Neuron (in vitro differentiated cells): ENCODE measurements around the gene CD58.

Source experiments
- H2AFZ ChIP-seq: one replicate; pipeline ENCODE4 v1.6.1; 2013; ENCODE audit warnings: low read depth, mild to moderate bottlenecking, inconsistent platforms, low read length, moderate library complexity
- H3K27me3 ChIP-seq: one replicate; pipeline ENCODE4 v1.6.1; 2013; ENCODE audit warnings: low read length; ENCODE audit not compliant: insufficient read depth
- H3K36me3 ChIP-seq: one replicate; pipeline ENCODE4 v1.6.1; 2013; ENCODE audit warnings: low read length; ENCODE audit not compliant: insufficient read depth
- H3K4me1 ChIP-seq: one replicate; pipeline ENCODE4 v1.6.1; 2013; ENCODE audit warnings: low read length; ENCODE audit not compliant: insufficient read depth
- H3K4me3 ChIP-seq: 2 replicates; pipeline ENCODE4 v1.5.1; 2013; ENCODE audit warnings: mild to moderate bottlenecking, low read length, moderate library complexity
- H3K9me3 ChIP-seq: one replicate; pipeline ENCODE4 v1.6.1; 2013; ENCODE audit warnings: low read length

CD58 gene

GRCh38 chr1:116503546-116504307 is 67.1 kb downstream of the CD58 start:
- H3K27me3 ChIP-seq, result no peaks in the 10 kb centered on the region
- no peak overlapping the region for H3K4me3 ChIP-seq
- H3K9me3 ChIP-seq, result no peaks in the 10 kb centered on the region
- H3K4me1 ChIP-seq, result peaks cover 3% of the 10 kb centered on the region
- no peak overlapping the region for H2AFZ ChIP-seq
- no peaks in the 10 kb centered on the region for H3K36me3 ChIP-seq

- peaks cover 1% of the 10 kb centered on the region for H3K4me1 ChIP-seq
- H3K9me3 ChIP-seq, result no peaks in the 10 kb centered on the region
- H3K27me3 ChIP-seq, result no peaks in the 10 kb centered on the region
- H2AFZ ChIP-seq, result no peak overlapping the region
- H3K4me3 ChIP-seq, result no peak overlapping the region
- no peaks in the 10 kb centered on the region for H3K36me3 ChIP-seq
Observed at GRCh38 chr1:116502671-116503314, 68.0 kb downstream of the CD58 start.

- no peak overlapping the region for H3K4me3 ChIP-seq
Observed at GRCh38 chr1:116501870-116502244, 69.0 kb downstream of the CD58 start.

GRCh38 chr1:116501125-116501869 is 69.5 kb downstream of the CD58 start:
- Histone ChIP-seq H2AFZ (no peak overlapping the region), H3K36me3 (no peaks in the 10 kb centered on the region), H3K4me1 (no peaks in the 10 kb centered on the region), H3K4me3 (no peak overlapping the region), H3K9me3 (no peaks in the 10 kb centered on the region), H3K27me3 (no peaks in the 10 kb centered on the region)

More at GRCh38 chr1:116501870-116502244, 69.0 kb downstream of the CD58 start:
- Histone ChIP-seq H3K4me1 (no peaks in the 10 kb centered on the region), H3K9me3 (no peaks in the 10 kb centered on the region), H2AFZ (no peak overlapping the region), H3K36me3 (no peaks in the 10 kb centered on the region), H3K27me3 (no peaks in the 10 kb centered on the region)

GRCh38 chr1:116498789-116499628 is 71.8 kb downstream of the CD58 start:
- H3K27me3 ChIP-seq, result no peaks in the 10 kb centered on the region
- H3K4me1 ChIP-seq, result peaks cover 14% of the 10 kb centered on the region
- H3K36me3 ChIP-seq, result no peaks in the 10 kb centered on the region
- H3K9me3 ChIP-seq, result no peaks in the 10 kb centered on the region
- H3K4me3 ChIP-seq, result no peak overlapping the region
- H2AFZ ChIP-seq, result peak overlapping the region; percentile 88

GRCh38 chr1:116497656-116498055 is 73.2 kb downstream of the CD58 start:
- no peak overlapping the region for H3K4me3 ChIP-seq
- no peaks in the 10 kb centered on the region for H3K9me3 ChIP-seq
- H3K36me3 ChIP-seq, result no peaks in the 10 kb centered on the region
- H3K4me1 ChIP-seq, result peaks cover 16% of the 10 kb centered on the region
- H2AFZ ChIP-seq, result no peak overlapping the region
- no peaks in the 10 kb centered on the region for H3K27me3 ChIP-seq

- Histone ChIP-seq H3K4me3 (no peak overlapping the region), H3K9me3 (no peaks in the 10 kb centered on the region), H3K4me1 (peaks cover 20% of the 10 kb centered on the region), H2AFZ (no peak overlapping the region), H3K36me3 (no peaks in the 10 kb centered on the region), H3K27me3 (no peaks in the 10 kb centered on the region)
Observed at GRCh38 chr1:116496898-116497297, 73.9 kb downstream of the CD58 start.

- peaks cover 21% of the 10 kb centered on the region for H3K4me1 ChIP-seq
- no peaks in the 10 kb centered on the region for H3K36me3 ChIP-seq
- no peaks in the 10 kb centered on the region for H3K27me3 ChIP-seq
Observed at GRCh38 chr1:116496380-116496779, 74.4 kb downstream of the CD58 start.

GRCh38 chr1:116495535-116495934 is 75.3 kb downstream of the CD58 start:
- H3K27me3 ChIP-seq, result peaks cover 4% of the 10 kb centered on the region
- no peak overlapping the region for H3K4me3 ChIP-seq
- no peaks in the 10 kb centered on the region for H3K9me3 ChIP-seq
- no peak overlapping the region for H2AFZ ChIP-seq
- peaks cover 21% of the 10 kb centered on the region for H3K4me1 ChIP-seq
- no peaks in the 10 kb centered on the region for H3K36me3 ChIP-seq

More at GRCh38 chr1:116496380-116496779, 74.4 kb downstream of the CD58 start:
- H3K4me3 ChIP-seq, result no peak overlapping the region
- H3K9me3 ChIP-seq, result no peaks in the 10 kb centered on the region
- no peak overlapping the region for H2AFZ ChIP-seq

- Histone ChIP-seq H3K36me3 (no peaks in the 10 kb centered on the region), H3K4me1 (peaks cover 21% of the 10 kb centered on the region), H3K4me3 (no peak overlapping the region), H3K9me3 (no peaks in the 10 kb centered on the region), H3K27me3 (peaks cover 4% of the 10 kb centered on the region), H2AFZ (peak overlapping the region; percentile 41)
Observed at GRCh38 chr1:116494745-116495144, 76.1 kb downstream of the CD58 start.

GRCh38 chr1:116494353-116494692 is 76.5 kb downstream of the CD58 start:
- H3K27me3 ChIP-seq, result peaks cover 4% of the 10 kb centered on the region
- peaks cover 21% of the 10 kb centered on the region for H3K4me1 ChIP-seq
- no peaks in the 10 kb centered on the region for H3K36me3 ChIP-seq

GRCh38 chr1:116493484-116494352 is 77.1 kb downstream of the CD58 start:
- H3K4me1 ChIP-seq, result peaks cover 23% of the 10 kb centered on the region
- H3K27me3 ChIP-seq, result peaks cover 4% of the 10 kb centered on the region
- H2AFZ ChIP-seq, result peak overlapping the region; percentile 41
- no peak overlapping the region for H3K4me3 ChIP-seq
- no peaks in the 10 kb centered on the region for H3K36me3 ChIP-seq
- H3K9me3 ChIP-seq, result no peaks in the 10 kb centered on the region

More at GRCh38 chr1:116494353-116494692, 76.5 kb downstream of the CD58 start:
- Histone ChIP-seq H3K4me3 (no peak overlapping the region), H3K9me3 (no peaks in the 10 kb centered on the region), H2AFZ (peak overlapping the region; percentile 41)
